GM12878 (cell line): Measurements from ENCODE around the gene PTH. TPM values are rescaled to one million over a fixed set of nuclear protein-coding genes. Genes with fewer than 3 reads are reported as not detected.

Experiments
- CTCF ChIP-seq, 3 experiments: IDR thresholded peaks in 2 of 3; conservative IDR thresholded peaks in 1 of 3; 2 replicates each; pipeline ENCODE4 v1.5.1; 2011; ENCODE audit warnings: low read depth in 3 of 3, low read length in 3 of 3, mild to moderate bottlenecking in 3 of 3, control low read depth in 2 of 3, moderate library complexity in 2 of 3, inconsistent platforms in 1 of 3, mixed read lengths in 1 of 3; ENCODE audit not compliant: control insufficient read depth in 2 of 3, insufficient read depth in 1 of 3; ENCODE audit errors: extremely low read depth in 1 of 3
- HSF1 ChIP-seq: fragments of 150-350 bp; IDR thresholded peaks from 2 replicates; pipeline ENCODE4 v1.6.1; 2014; ENCODE audit warnings: mild to moderate bottlenecking, low read depth, low read length
- KDM1A ChIP-seq: fragments of 200-600 bp; sonication (generic); IDR thresholded peaks from 2 replicates; pipeline ENCODE4 v1.6.1; 2016; ENCODE audit warnings: borderline replicate concordance
- NKRF ChIP-seq: fragments of 450-650 bp; conservative IDR thresholded peaks from 2 replicates; pipeline ENCODE4 v1.6.1; 2017; ENCODE audit warnings: mild to moderate bottlenecking, moderate library complexity
- SIX5 ChIP-seq: IDR thresholded peaks from 2 replicates; pipeline ENCODE4 v1.6.1; 2011; ENCODE audit warnings: mild to moderate bottlenecking, low read depth, low read length, moderate library complexity; ENCODE audit not compliant: severe bottlenecking
- SMC3 ChIP-seq: IDR thresholded peaks from 2 replicates; pipeline ENCODE4 v1.6.1; 2011; ENCODE audit warnings: low read length, improper control_type of control experiment, borderline replicate concordance
- ZBTB33 ChIP-seq: fragments of 450-650 bp; IDR thresholded peaks from 2 replicates; pipeline ENCODE4 v1.6.1; 2017; ENCODE audit warnings: mild to moderate bottlenecking
- ZNF207 ChIP-seq: fragments of 450-650 bp; IDR thresholded peaks from 2 replicates; pipeline ENCODE4 v1.6.1; 2014; ENCODE audit warnings: antibody characterized with exemption, mild to moderate bottlenecking, borderline replicate concordance
- polyA plus RNA-seq, 11 experiments: library from polyadenylated mRNA; depleted of rRNA in 4 of 11; unstranded in 6 of 11; stranded (reverse) in 5 of 11; fragments of >200 nt; fragmentation: Nextera tagmentation in 4 of 11; fragmentation: Illumina TruSeq in 1 of 11; extraction: Ambion mirVana in 4 of 11; extraction: Trizol in 1 of 11; gene quantifications; 1 replicate in 1 of 11; 2 replicates in 10 of 11; pipeline versions ENCODE4 v1.2.1 to v1.2.3, GENCODE V29; 2011 to 2016; ENCODE audit warnings: inconsistent platforms in 2 of 11, missing spikeins in 2 of 11, low read depth in 1 of 11
- total RNA-seq, 4 experiments: library from RNA; depleted of rRNA in 3 of 4; stranded (reverse); fragments of >200 nt in 3 of 4; fragmentation: Illumina TruSeq in 1 of 4; extraction: Trizol in 1 of 4; gene quantifications; 2 replicates each; pipeline versions ENCODE4 v1.2.1 to v1.2.3, GENCODE V29; 2013 to 2021

PTH gene
- total and polyA plus RNA-seq, 10 of the 15 experiments (the other 5 are each of a cell fraction or from before 2014, with no cell fraction given), result not detected

GRCh38 chr11:13465909-13466371, 29.9 kb downstream of the PTH start (continued):
- TF ChIP-seq NKRF (no peak), CTCF (IDR thresholded peaks at IDR 0.05 in 2 of 3, conservative IDR thresholded peaks at IDR 0.05 in 1 of 3; ENCODE audit: control insufficient read depth in 2 of 3, extremely low read depth in 1 of 3, insufficient read depth in 1 of 3, low read depth in 3 of 3, low read length in 3 of 3) (peak; percentile 46 to 57 (median 51)), ZNF207 (no peak), HSF1 (no peak), ZBTB33 (no peak), SIX5 (no peak), KDM1A (no peak), SMC3 (peak; percentile 37; the same call in 1 of the 2 replicates)
